SK-N-MC (cell line): ENCODE data around the gene ZNF277.

ENCODE experiments used
- EZH2 ChIP-seq: fragments of 200-600 bp; sonication (generic); IDR thresholded peaks from one replicate; pipeline ENCODE4 v1.6.1; 2017; ENCODE audit warnings: antibody characterized with exemption
- POLR2AphosphoS5 ChIP-seq: IDR thresholded peaks from 2 replicates; pipeline ENCODE4 v1.6.1; 2012; ENCODE audit warnings: mild to moderate bottlenecking, low read depth, low read length, borderline replicate concordance

DNA sequence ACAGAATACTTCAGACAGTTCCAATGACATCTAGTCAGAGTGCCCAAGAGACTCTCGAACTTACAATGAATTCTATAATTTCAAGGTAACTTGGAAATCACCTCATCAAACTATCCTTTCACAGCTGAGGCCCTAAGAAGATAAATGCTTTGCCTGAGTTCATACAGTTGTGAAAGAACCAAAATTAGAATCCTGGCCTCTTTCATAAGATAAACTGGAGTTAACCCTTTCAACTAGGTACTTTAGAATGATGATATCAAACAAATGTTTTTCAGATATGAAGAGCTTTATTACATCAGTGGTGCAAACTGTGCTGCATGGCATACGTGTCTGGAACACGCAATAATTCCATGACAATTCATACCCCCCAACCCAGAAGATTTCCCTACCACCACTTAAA lies 18.2 kb upstream of the ZNF277 start:
- TF ChIP-seq POLR2AphosphoS5 (no peak), EZH2 (no peak)
